Fibroblast of villous mesenchyme (primary cell): ENCODE results near the gene ITIH1. TPM values are rescaled to one million over a fixed set of nuclear protein-coding genes. Genes with fewer than 3 reads are reported as not detected.

Source experiments
- DNase-seq: peaks from one replicate; pipeline ENCODE4 v3.0.0-alpha.2; 2010; ENCODE audit warnings: low read depth
- H3K4me3 ChIP-seq: 2 replicates; pipeline ENCODE4 v1.5.1; 2011; ENCODE audit warnings: low read depth, mild to moderate bottlenecking, low read length
- CTCF ChIP-seq: IDR thresholded peaks from 2 replicates; pipeline ENCODE4 v1.5.1; 2012; ENCODE audit warnings: low read depth, mild to moderate bottlenecking, low read length; ENCODE audit not compliant: insufficient read depth
- small RNA-seq: library from RNA; depleted of rRNA; stranded (forward); fragments of <200 nt; gene quantifications from one replicate; pipeline ENCODE3, GENCODE V24; 2012
- total RNA-seq: library from RNA; depleted of rRNA; stranded (reverse); fragments of >200 nt; gene quantifications from 2 replicates; pipeline ENCODE4 v1.2.3, GENCODE V29; 2012

Gene ITIH1
- total RNA-seq, 1 donor: not detected

- TF ChIP-seq CTCF: no peak
- no peak overlapping the region for H3K4me3 ChIP-seq
- DNase-seq: no peak
Measured at GRCh38 chr3:52836986-52837385, 59.6 kb downstream of the ITIH1 start.

GRCh38 chr3:52838561-52839267 lies 61.3 kb downstream of the ITIH1 start:
- no peak for TF ChIP-seq CTCF
- no peak for DNase-seq
- H3K4me3 ChIP-seq: no peak overlapping the region

GRCh38 chr3:52839268-52839575 lies 61.8 kb downstream of the ITIH1 start:
- no peak overlapping the region for H3K4me3 ChIP-seq
- no peak for TF ChIP-seq CTCF
- DNase-seq: no peak

GRCh38 chr3:52839892-52840545 lies 62.6 kb downstream of the ITIH1 start:
- no peak overlapping the region for H3K4me3 ChIP-seq
- no peak for DNase-seq
- no peak for TF ChIP-seq CTCF

GRCh38 chr3:52841211-52841980 lies 64.0 kb downstream of the ITIH1 start:
- DNase-seq: no peak

More at GRCh38 chr3:52841211-52841980, 64.0 kb downstream of the ITIH1 start:
- H3K4me3 ChIP-seq: no peak overlapping the region
- TF ChIP-seq CTCF: no peak

Small RNAs within 50 kb of the gene (small RNA-seq; reads per million reads assigned to genes)
- gene AC006254.2: not detected
- gene MUSTN1: not detected

Other genes with a start within 250 kb of the ITIH1 start
- gene NT5DC2, start 243.7 kb upstream of the ITIH1 start, total RNA-seq: 45.8 and 85.0 TPM in 2 replicates
- 7.7 and 17.7 TPM in 2 replicates for gene UQCC5, start 241.0 kb upstream of the ITIH1 start, total RNA-seq
- 74.3 and 87.6 TPM in 2 replicates for gene PBRM1, start 91.7 kb upstream of the ITIH1 start, total RNA-seq
- gene GNL3, start 91.6 kb upstream of the ITIH1 start, total RNA-seq: 114 and 130 TPM in 2 replicates
- 84.1 and 108 TPM in 2 replicates for gene GLT8D1, start 71.8 kb upstream of the ITIH1 start, total RNA-seq
- 66.9 and 77.0 TPM in 2 replicates for gene SPCS1, start 71.5 kb upstream of the ITIH1 start, total RNA-seq
- 28.1 and 33.2 TPM in 2 replicates for gene NEK4, start 6.7 kb upstream of the ITIH1 start, total RNA-seq
- gene ITIH3, start 17.2 kb downstream of the ITIH1 start, total RNA-seq: 1.6 and 8.2 TPM in 2 replicates
- 0.32 and 1.3 TPM in 2 replicates for gene ITIH4, start 53.1 kb downstream of the ITIH1 start, total RNA-seq
- not detected in 2 replicates for gene MUSTN1, start 57.4 kb downstream of the ITIH1 start, total RNA-seq
- 12.6 and 15.1 TPM in 2 replicates for gene STIMATE, start 119.9 kb downstream of the ITIH1 start, total RNA-seq